ENCODE measurements around the gene SIGLEC8.
A peak's percentile ranks its signal among the peaks of the same experiment; 100 is the strongest.
"Not testable (repeated sequence)": the region's sequence is repeated elsewhere in the genome, so short reads cannot be mapped to it uniquely, and the experiment has no call there.

The SIGLEC8 gene

GRCh38 chr19:51473009-51473707, 14.9 kb upstream of the SIGLEC8 start:
- DNase-seq (ENCODE audit: low read depth in 2 of 2): peak; percentile 56 to 74

- no peak for DNase-seq (ENCODE audit: low read depth in 2 of 2)
Observed at GRCh38 chr19:51472607-51473006, 14.4 kb upstream of the SIGLEC8 start.

GRCh38 chr19:51471527-51471926, 13.3 kb upstream of the SIGLEC8 start:
- DNase-seq (ENCODE audit: low read depth in 2 of 2): no peak

GRCh38 chr19:51470966-51471365, 12.7 kb upstream of the SIGLEC8 start:
- DNase-seq (ENCODE audit: low read depth in 2 of 2): no peak

- DNase-seq (ENCODE audit: low read depth in 2 of 2): no peak
Observed at GRCh38 chr19:51469629-51470028, 11.4 kb upstream of the SIGLEC8 start.

GRCh38 chr19:51469162-51469561, 10.9 kb upstream of the SIGLEC8 start:
- DNase-seq (ENCODE audit: low read depth in 2 of 2): no peak

- no peak for DNase-seq (ENCODE audit: low read depth in 2 of 2)
Observed at GRCh38 chr19:51468545-51468920, 10.3 kb upstream of the SIGLEC8 start.

- DNase-seq (ENCODE audit: low read depth in 2 of 2): no peak
Observed at GRCh38 chr19:51467864-51468544, 9.8 kb upstream of the SIGLEC8 start.

GRCh38 chr19:51466723-51467122, 8.5 kb upstream of the SIGLEC8 start:
- no peak for DNase-seq (ENCODE audit: low read depth in 2 of 2)

- DNase-seq (ENCODE audit: low read depth in 2 of 2): not testable (repeated sequence)
Observed at GRCh38 chr19:51463976-51464581, 5.8 kb upstream of the SIGLEC8 start.

- DNase-seq (ENCODE audit: low read depth in 2 of 2): no peak
Observed at GRCh38 chr19:51462681-51463080, 4.4 kb upstream of the SIGLEC8 start.

- no peak for DNase-seq (ENCODE audit: low read depth in 2 of 2)
Observed at GRCh38 chr19:51462276-51462675, 4.0 kb upstream of the SIGLEC8 start.

- DNase-seq (ENCODE audit: low read depth in 2 of 2): no peak
Observed at GRCh38 chr19:51461723-51462161, 3.5 kb upstream of the SIGLEC8 start.

GRCh38 chr19:51460164-51460992, 2.1 kb upstream of the SIGLEC8 start:
- no peak for DNase-seq (ENCODE audit: low read depth in 2 of 2)

- no peak for DNase-seq (ENCODE audit: low read depth in 2 of 2)
Observed at GRCh38 chr19:51458899-51459505, 748 bp upstream of the SIGLEC8 start.

GRCh38 chr19:51457351-51458013, 772 bp downstream of the SIGLEC8 start:
- DNase-seq (ENCODE audit: low read depth in 2 of 2): no peak

GRCh38 chr19:51456541-51457290, 1.5 kb downstream of the SIGLEC8 start:
- DNase-seq (ENCODE audit: low read depth in 2 of 2): no peak

- no peak for DNase-seq (ENCODE audit: low read depth in 2 of 2)
Observed at GRCh38 chr19:51450730-51451307, 7.4 kb downstream of the SIGLEC8 start.

- DNase-seq (ENCODE audit: low read depth in 2 of 2): no peak
Observed at GRCh38 chr19:51448411-51449016, 9.7 kb downstream of the SIGLEC8 start.

- DNase-seq (ENCODE audit: low read depth in 2 of 2): no peak
Observed at GRCh38 chr19:51448011-51448410, 10.2 kb downstream of the SIGLEC8 start.
